ENCODE measurements around the gene OSBPL6.

DNA sequence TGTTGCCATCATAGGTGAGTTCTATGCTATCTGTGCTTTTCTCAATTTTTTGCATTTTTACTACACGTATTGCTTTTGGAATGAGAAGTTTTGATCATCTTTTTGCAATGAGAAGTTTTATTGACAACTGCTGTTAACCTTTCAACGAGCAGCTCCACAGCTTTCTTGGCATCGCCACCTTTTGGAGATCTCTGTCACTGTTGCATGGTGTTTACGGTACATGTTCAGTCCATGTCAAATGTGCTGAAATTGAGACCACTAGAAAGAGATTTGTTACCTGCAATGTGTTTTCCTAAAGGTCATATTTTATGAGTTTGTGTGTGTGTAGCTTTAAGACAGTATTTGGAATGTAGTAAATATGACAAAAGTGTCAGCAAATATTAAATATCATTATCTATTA is 120.8 kb downstream of the OSBPL6 start:
- TF ChIP-seq, protein P1, sequence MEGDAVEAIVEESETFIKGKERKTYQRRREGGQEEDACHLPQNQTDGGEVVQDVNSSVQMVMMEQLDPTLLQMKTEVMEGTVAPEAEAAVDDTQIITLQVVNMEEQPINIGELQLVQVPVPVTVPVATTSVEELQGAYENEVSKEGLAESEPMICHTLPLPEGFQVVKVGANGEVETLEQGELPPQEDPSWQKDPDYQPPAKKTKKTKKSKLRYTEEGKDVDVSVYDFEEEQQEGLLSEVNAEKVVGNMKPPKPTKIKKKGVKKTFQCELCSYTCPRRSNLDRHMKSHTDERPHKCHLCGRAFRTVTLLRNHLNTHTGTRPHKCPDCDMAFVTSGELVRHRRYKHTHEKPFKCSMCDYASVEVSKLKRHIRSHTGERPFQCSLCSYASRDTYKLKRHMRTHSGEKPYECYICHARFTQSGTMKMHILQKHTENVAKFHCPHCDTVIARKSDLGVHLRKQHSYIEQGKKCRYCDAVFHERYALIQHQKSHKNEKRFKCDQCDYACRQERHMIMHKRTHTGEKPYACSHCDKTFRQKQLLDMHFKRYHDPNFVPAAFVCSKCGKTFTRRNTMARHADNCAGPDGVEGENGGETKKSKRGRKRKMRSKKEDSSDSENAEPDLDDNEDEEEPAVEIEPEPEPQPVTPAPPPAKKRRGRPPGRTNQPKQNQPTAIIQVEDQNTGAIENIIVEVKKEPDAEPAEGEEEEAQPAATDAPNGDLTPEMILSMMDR (IDR thresholded peaks at IDR 0.05 in 2 of 3, conservative IDR thresholded peaks at IDR 0.05 in 1 of 3; ENCODE audit: control insufficient read depth in 2 of 3, extremely low read depth in 1 of 3, insufficient read depth in 1 of 3, low read depth in 3 of 3, low read length in 3 of 3) = no peak
- no peak for TF ChIP-seq CREB1 (IDR thresholded peaks at IDR 0.05; ENCODE audit: low read depth)
- TF ChIP-seq, protein P2, sequence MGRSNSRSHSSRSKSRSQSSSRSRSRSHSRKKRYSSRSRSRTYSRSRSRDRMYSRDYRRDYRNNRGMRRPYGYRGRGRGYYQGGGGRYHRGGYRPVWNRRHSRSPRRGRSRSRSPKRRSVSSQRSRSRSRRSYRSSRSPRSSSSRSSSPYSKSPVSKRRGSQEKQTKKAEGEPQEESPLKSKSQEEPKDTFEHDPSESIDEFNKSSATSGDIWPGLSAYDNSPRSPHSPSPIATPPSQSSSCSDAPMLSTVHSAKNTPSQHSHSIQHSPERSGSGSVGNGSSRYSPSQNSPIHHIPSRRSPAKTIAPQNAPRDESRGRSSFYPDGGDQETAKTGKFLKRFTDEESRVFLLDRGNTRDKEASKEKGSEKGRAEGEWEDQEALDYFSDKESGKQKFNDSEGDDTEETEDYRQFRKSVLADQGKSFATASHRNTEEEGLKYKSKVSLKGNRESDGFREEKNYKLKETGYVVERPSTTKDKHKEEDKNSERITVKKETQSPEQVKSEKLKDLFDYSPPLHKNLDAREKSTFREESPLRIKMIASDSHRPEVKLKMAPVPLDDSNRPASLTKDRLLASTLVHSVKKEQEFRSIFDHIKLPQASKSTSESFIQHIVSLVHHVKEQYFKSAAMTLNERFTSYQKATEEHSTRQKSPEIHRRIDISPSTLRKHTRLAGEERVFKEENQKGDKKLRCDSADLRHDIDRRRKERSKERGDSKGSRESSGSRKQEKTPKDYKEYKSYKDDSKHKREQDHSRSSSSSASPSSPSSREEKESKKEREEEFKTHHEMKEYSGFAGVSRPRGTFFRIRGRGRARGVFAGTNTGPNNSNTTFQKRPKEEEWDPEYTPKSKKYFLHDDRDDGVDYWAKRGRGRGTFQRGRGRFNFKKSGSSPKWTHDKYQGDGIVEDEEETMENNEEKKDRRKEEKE (IDR thresholded peaks at IDR 0.05) = no peak
- TF ChIP-seq, protein P3, sequence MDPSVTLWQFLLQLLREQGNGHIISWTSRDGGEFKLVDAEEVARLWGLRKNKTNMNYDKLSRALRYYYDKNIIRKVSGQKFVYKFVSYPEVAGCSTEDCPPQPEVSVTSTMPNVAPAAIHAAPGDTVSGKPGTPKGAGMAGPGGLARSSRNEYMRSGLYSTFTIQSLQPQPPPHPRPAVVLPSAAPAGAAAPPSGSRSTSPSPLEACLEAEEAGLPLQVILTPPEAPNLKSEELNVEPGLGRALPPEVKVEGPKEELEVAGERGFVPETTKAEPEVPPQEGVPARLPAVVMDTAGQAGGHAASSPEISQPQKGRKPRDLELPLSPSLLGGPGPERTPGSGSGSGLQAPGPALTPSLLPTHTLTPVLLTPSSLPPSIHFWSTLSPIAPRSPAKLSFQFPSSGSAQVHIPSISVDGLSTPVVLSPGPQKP (IDR thresholded peaks at IDR 0.05; ENCODE audit: low read depth, low read length) = no peak
